ENCODE data around the gene RFX5. TPM values are rescaled to one million over a fixed set of nuclear protein-coding genes. Genes with fewer than 3 reads are reported as not detected.

Gene RFX5
- total and polyA plus RNA-seq, 2 donors (not counting 1 experiment from before 2014, with no cell fraction given): 181 to 207 TPM

GRCh38 chr1:151334822-151335221 lies 12.2 kb downstream of the RFX5 start:
- Histone ChIP-seq H3K9me3 (ENCODE audit: control extremely low read depth in 1 of 3, control insufficient read depth in 2 of 3, insufficient read depth in 1 of 3, low read length in 2 of 3) (no peaks in the 10 kb centered on the region), H3K27me3 (replicated peaks in 1 of 4; ENCODE audit: control extremely low read depth in 1 of 4, control insufficient read depth in 3 of 4, insufficient read depth in 4 of 4, low read length in 3 of 4) (no peaks in the 10 kb centered on the region), H3K4me3 (ENCODE audit: control extremely low read depth in 1 of 5, extremely low read depth in 1 of 5, insufficient read depth in 1 of 5, low read depth in 2 of 5, low read length in 4 of 5) (no peak overlapping the region), H3K4me1 (ENCODE audit: control insufficient read depth in 2 of 2, insufficient read depth in 2 of 2, low read length in 2 of 2) (no peaks in the 10 kb centered on the region), H4K20me1 (ENCODE audit: control insufficient read depth, insufficient read depth, low read length, poor library complexity, severe bottlenecking) (no peaks in the 10 kb centered on the region), H3K79me2 (ENCODE audit: control insufficient read depth, insufficient read depth, low read length) (peaks cover 11% of the 10 kb centered on the region), H2AFZ (ENCODE audit: insufficient read depth, low read depth, low read length, poor library complexity, severe bottlenecking) (no peak overlapping the region), H3K9ac (ENCODE audit: low read length) (no peak overlapping the region), H3K4me2 (replicated peaks; ENCODE audit: low read depth, low read length, poor library complexity, severe bottlenecking) (no peak overlapping the region), H3K36me3 (replicated peaks in 1 of 2; ENCODE audit: control extremely low read depth in 1 of 2, control insufficient read depth in 1 of 2, extremely low read depth in 1 of 2, insufficient read depth in 2 of 2, low read length in 1 of 2) (no peaks in the 10 kb centered on the region), H3K27ac (ENCODE audit: low read length in 2 of 2) (peak overlapping the region in 1 of 2 donors; percentile 41)
- H3K4me1 Mint-ChIP-seq: peaks cover 3% of the 10 kb centered on the region
- ChIA-PET POLR2A (no interaction called here), CTCF (no interaction called here)
- WGBS (ENCODE audit: insufficient coverage): no CpG with 5 or more reads among the region's 5 CpGs
- DNase-seq: no peak
- H3K27me3 Mint-ChIP-seq: no peaks in the 10 kb centered on the region
- H3K9me3 Mint-ChIP-seq (ENCODE audit: insufficient read depth): no peaks in the 10 kb centered on the region
- no peak for ATAC-seq (ENCODE audit: low read depth)
- no peak for TF ChIP-seq EZH2 (IDR thresholded peaks at IDR 0.05; ENCODE audit: borderline replicate concordance, insufficient read depth, low read depth, low read length, poor library complexity, severe bottlenecking)
- TF ChIP-seq CTCF (IDR thresholded peaks at IDR 0.05): no peak
- intact Hi-C loops (cut with micrococcal nuclease): no loop called here
- no peak overlapping the region for H3K27ac Mint-ChIP-seq
- no peak overlapping the region for H3K4me3 Mint-ChIP-seq

GRCh38 chr1:151327903-151328674 lies 19.0 kb downstream of the RFX5 start:
- Histone ChIP-seq H3K27ac (ENCODE audit: low read length in 2 of 2) (peak overlapping the region; percentile 72 to 87), H3K36me3 (replicated peaks in 1 of 2; ENCODE audit: control extremely low read depth in 1 of 2, control insufficient read depth in 1 of 2, extremely low read depth in 1 of 2, insufficient read depth in 2 of 2, low read length in 1 of 2) (peaks cover 0 to 18% of the 10 kb centered on the region in 2 experiments), H3K79me2 (ENCODE audit: control insufficient read depth, insufficient read depth, low read length) (peaks cover 68% of the 10 kb centered on the region), H3K27me3 (replicated peaks in 1 of 4; ENCODE audit: control extremely low read depth in 1 of 4, control insufficient read depth in 3 of 4, insufficient read depth in 4 of 4, low read length in 3 of 4) (no peaks in the 10 kb centered on the region), H3K4me3 (ENCODE audit: control extremely low read depth in 1 of 5, extremely low read depth in 1 of 5, insufficient read depth in 1 of 5, low read depth in 2 of 5, low read length in 4 of 5) (peak overlapping the region; percentile 72 to 99 (median 90)), H3K9ac (ENCODE audit: low read length) (peak overlapping the region; percentile 90), H3K9me3 (ENCODE audit: control extremely low read depth in 1 of 3, control insufficient read depth in 2 of 3, insufficient read depth in 1 of 3, low read length in 2 of 3) (no peaks in the 10 kb centered on the region), H3K4me1 (ENCODE audit: control insufficient read depth in 2 of 2, insufficient read depth in 2 of 2, low read length in 2 of 2) (peaks cover 21 to 26% of the 10 kb centered on the region in 2 donors), H4K20me1 (ENCODE audit: control insufficient read depth, insufficient read depth, low read length, poor library complexity, severe bottlenecking) (peaks cover 1% of the 10 kb centered on the region), H2AFZ (ENCODE audit: insufficient read depth, low read depth, low read length, poor library complexity, severe bottlenecking) (peak overlapping the region; percentile 90), H3K4me2 (replicated peaks; ENCODE audit: low read depth, low read length, poor library complexity, severe bottlenecking) (peak overlapping the region; percentile 90)
- Mint-ChIP-seq H3K27me3 (no peaks in the 10 kb centered on the region), H3K9me3 (ENCODE audit: insufficient read depth) (no peaks in the 10 kb centered on the region), H3K27ac (peak overlapping the region; percentile 96), H3K4me1 (peaks cover 36% of the 10 kb centered on the region), H3K4me3 (peak overlapping the region; percentile 93)
- no peak for DNase-seq
- POLR2A ChIA-PET: interaction anchor here (0.6 to 2.1 kb wide), 6 partner anchors 13 to 71 kb away, joined by 3 to 18 read pairs (median 6); partner anchors contain the start of genes PSMB4 and RFX5
- no peak for TF ChIP-seq CTCF (IDR thresholded peaks at IDR 0.05)
- no peak for TF ChIP-seq EZH2 (IDR thresholded peaks at IDR 0.05; ENCODE audit: borderline replicate concordance, insufficient read depth, low read depth, low read length, poor library complexity, severe bottlenecking)
- WGBS (ENCODE audit: insufficient coverage): 33% methylated on average over 29 of the region's 34 CpGs
- CTCF ChIA-PET: interaction anchor here (0.6 to 10.0 kb wide), 8 partner anchors 13 to 228 kb away, joined by 3 to 148 read pairs (median 4); partner anchors contain the start of genes PSMB4, VPS72 and ZNF687
- ATAC-seq (ENCODE audit: low read depth): peak; percentile 2
- intact Hi-C loops (cut with micrococcal nuclease): loop anchor here (1.0 to 5.0 kb wide), 6 partner anchors 13 to 131 kb away; partner anchors contain the start of genes PIP5K1A, POGZ, PSMD4 and RFX5

Measured in B cell (primary cell).